Transverse colon (tissue), 3 donors: ENCODE results near the gene IP6K3.

Experiments
- CTCF ChIP-seq, 5 experiments: fragments of 200-600 bp in 3 of 5; fragments of 450-650 bp in 2 of 5; sonication (generic) in 3 of 5; IDR thresholded peaks; 1 replicate in 2 of 5; 2 replicates in 3 of 5; pipeline ENCODE4 v1.5.1; 2016 to 2017; ENCODE audit warnings: antibody characterized with exemption in 5 of 5, inconsistent platforms in 3 of 5, mild to moderate bottlenecking in 2 of 5, moderate library complexity in 1 of 5
- POLR2A ChIP-seq: fragments of 450-650 bp; IDR thresholded peaks from one replicate; pipeline ENCODE4 v1.6.1; 2016; ENCODE audit warnings: antibody characterized with exemption, mild to moderate bottlenecking, moderate library complexity

- TF ChIP-seq POLR2A (no peak), CTCF (IDR thresholded peaks at IDR 0.05) (no peak)
Measured at GRCh38 chr6:33682341-33682740, 64.4 kb downstream of the IP6K3 start.
